HEK293 (cell line): ENCODE data around the gene FCHO1.

ENCODE experiments used
- CTCF ChIA-PET: fragments of 350-600 bp; formaldehyde crosslinking; extraction: SDS; loops from one replicate; lab custom pipeline; 2021; ENCODE audit warnings: antibody characterized with exemption; lab: Yijun Ruan, JAX
- POLR2A ChIA-PET: fragments of 300-600 bp; formaldehyde crosslinking; extraction: SDS; loops from one replicate; lab custom pipeline; 2020; ENCODE audit warnings: antibody characterized with exemption, inconsistent platforms; lab: Yijun Ruan, JAX
- H3K27ac ChIP-seq: fragments of 200-500 bp; sonication (Bioruptor generic); 2 replicates; pipeline ENCODE4 v1.5.1; 2014; ENCODE audit warnings: low read depth, low read length, control low read depth, inconsistent platforms; ENCODE audit errors: extremely low read depth
- H3K36me3 ChIP-seq, 2 experiments: fragments of 200-500 bp in 1 of 2; sonication (Bioruptor generic) in 1 of 2; 1 replicate in 1 of 2; 2 replicates in 1 of 2; pipeline ENCODE4 v1.5.1; 2014 to 2017; ENCODE audit warnings: inconsistent platforms in 2 of 2, low read length in 2 of 2; ENCODE audit not compliant: control insufficient read depth in 2 of 2, insufficient read depth in 1 of 2
- H3K4me1 ChIP-seq: fragments of 200-500 bp; sonication (Bioruptor generic); 2 replicates; pipeline ENCODE4 v1.5.1; 2014; ENCODE audit warnings: mild to moderate bottlenecking, low read length, inconsistent platforms; ENCODE audit not compliant: control insufficient read depth, insufficient read depth
- H3K4me3 ChIP-seq: 2 replicates; pipeline ENCODE4 v1.5.1; 2011; ENCODE audit warnings: low read depth, mild to moderate bottlenecking, control low read depth, low read length, moderate library complexity
- H3K9me3 ChIP-seq: fragments of 200-500 bp; sonication (Bioruptor generic); 2 replicates; pipeline ENCODE4 v1.5.1; 2014; ENCODE audit warnings: low read depth, low read length, inconsistent platforms; ENCODE audit not compliant: control insufficient read depth, insufficient read depth
- EGR2 ChIP-seq: fragments of 450-650 bp; formaldehyde crosslinking; IDR thresholded peaks from 2 replicates; pipeline ENCODE4 v1.5.1; 2016; ENCODE audit warnings: low read depth, missing biosample characterization, missing genetic modification characterization
- KLF1 ChIP-seq: fragments of 450-650 bp; formaldehyde crosslinking; IDR thresholded peaks from 2 replicates; pipeline ENCODE4 v1.5.1; 2016; ENCODE audit warnings: missing biosample characterization, missing genetic modification characterization
- KLF9 ChIP-seq: fragments of 450-650 bp; formaldehyde crosslinking; IDR thresholded peaks from 2 replicates; pipeline ENCODE4 v1.5.1; 2016; ENCODE audit warnings: missing biosample characterization, missing genetic modification characterization, low read depth
- MZF1 ChIP-seq: fragments of 450-650 bp; formaldehyde crosslinking; IDR thresholded peaks from 2 replicates; pipeline ENCODE4 v1.5.1; 2017; ENCODE audit warnings: missing biosample characterization, missing genetic modification characterization, borderline replicate concordance
- SCRT1 ChIP-seq: fragments of 450-650 bp; formaldehyde crosslinking; IDR thresholded peaks from 2 replicates; pipeline ENCODE4 v1.5.1; 2016; ENCODE audit warnings: missing biosample characterization, missing genetic modification characterization, borderline replicate concordance
- ZEB2 ChIP-seq: fragments of 450-650 bp; formaldehyde crosslinking; IDR thresholded peaks from 2 replicates; pipeline ENCODE4 v1.5.1; 2016; ENCODE audit warnings: missing biosample characterization, missing genetic modification characterization
- ZFHX2 ChIP-seq: fragments of 450-650 bp; formaldehyde crosslinking; conservative IDR thresholded peaks from 2 replicates; pipeline ENCODE4 v1.5.1; 2016; ENCODE audit warnings: missing biosample characterization, missing genetic modification characterization
- ZFP3 ChIP-seq: fragments of 450-650 bp; formaldehyde crosslinking; IDR thresholded peaks from 2 replicates; pipeline ENCODE4 v1.5.1; 2016; ENCODE audit warnings: low read depth, missing biosample characterization, missing genetic modification characterization
- ZNF175 ChIP-seq: fragments of 450-650 bp; formaldehyde crosslinking; IDR thresholded peaks from 2 replicates; pipeline ENCODE4 v1.5.1; 2016; ENCODE audit warnings: missing biosample characterization, missing genetic modification characterization
- ZNF311 ChIP-seq: fragments of 450-650 bp; formaldehyde crosslinking; IDR thresholded peaks from 2 replicates; pipeline ENCODE4 v1.5.1; 2017; ENCODE audit warnings: missing biosample characterization, missing genetic modification characterization, borderline replicate concordance
- ZNF341 ChIP-seq: fragments of 450-650 bp; formaldehyde crosslinking; IDR thresholded peaks from 2 replicates; pipeline ENCODE4; 2016; ENCODE audit warnings: low read depth, missing biosample characterization, missing genetic modification characterization
- ZNF391 ChIP-seq: fragments of 450-650 bp; formaldehyde crosslinking; IDR thresholded peaks from 2 replicates; pipeline ENCODE4 v1.5.1; 2016; ENCODE audit warnings: low read depth, missing biosample characterization, missing genetic modification characterization, borderline replicate concordance
- ZNF394 ChIP-seq: fragments of 450-650 bp; formaldehyde crosslinking; IDR thresholded peaks from 2 replicates; pipeline ENCODE4 v1.5.1; 2016; ENCODE audit warnings: missing biosample characterization, missing genetic modification characterization, mild to moderate bottlenecking, moderate library complexity, borderline replicate concordance
- ZNF423 ChIP-seq: fragments of 450-650 bp; formaldehyde crosslinking; IDR thresholded peaks from 2 replicates; pipeline ENCODE4 v1.5.1; 2016; ENCODE audit warnings: missing biosample characterization, missing genetic modification characterization
- ZNF426 ChIP-seq: fragments of 450-650 bp; formaldehyde crosslinking; IDR thresholded peaks from 2 replicates; pipeline ENCODE4 v1.5.1; 2017; ENCODE audit warnings: missing biosample characterization, missing genetic modification characterization, mild to moderate bottlenecking, inconsistent platforms, moderate library complexity
- ZNF514 ChIP-seq: fragments of 450-650 bp; formaldehyde crosslinking; IDR thresholded peaks from 2 replicates; pipeline ENCODE4 v1.5.1; 2016; ENCODE audit warnings: missing biosample characterization, missing genetic modification characterization
- TF ChIP-seq, protein P1 (sequence below): fragments of 450-650 bp; formaldehyde crosslinking; IDR thresholded peaks from 2 replicates; pipeline ENCODE4 v1.5.1; 2016; ENCODE audit warnings: missing biosample characterization, missing genetic modification characterization
- TF ChIP-seq, protein P2 (sequence below): fragments of 450-650 bp; formaldehyde crosslinking; IDR thresholded peaks from 2 replicates; pipeline ENCODE4 v1.5.1; 2016; ENCODE audit warnings: missing biosample characterization, missing genetic modification characterization
- TF ChIP-seq, protein P3 (sequence below): fragments of 450-650 bp; formaldehyde crosslinking; IDR thresholded peaks from 2 replicates; pipeline ENCODE4 v1.5.1; 2017; ENCODE audit warnings: missing biosample characterization, missing genetic modification characterization
- TF ChIP-seq, protein P4 (sequence below): fragments of 450-650 bp; formaldehyde crosslinking; IDR thresholded peaks from 2 replicates; pipeline ENCODE4 v1.5.1; 2016; ENCODE audit warnings: missing biosample characterization, missing genetic modification characterization
- TF ChIP-seq, protein P5 (sequence below): fragments of 450-650 bp; formaldehyde crosslinking; IDR thresholded peaks from 2 replicates; pipeline ENCODE4 v1.5.1; 2016; ENCODE audit warnings: missing biosample characterization, missing genetic modification characterization
- TF ChIP-seq, protein P6 (sequence below): IDR thresholded peaks from 2 replicates; pipeline ENCODE4 v1.6.1; 2011; ENCODE audit warnings: mild to moderate bottlenecking, low read depth, low read length, borderline replicate concordance

FCHO1 gene

DNA sequence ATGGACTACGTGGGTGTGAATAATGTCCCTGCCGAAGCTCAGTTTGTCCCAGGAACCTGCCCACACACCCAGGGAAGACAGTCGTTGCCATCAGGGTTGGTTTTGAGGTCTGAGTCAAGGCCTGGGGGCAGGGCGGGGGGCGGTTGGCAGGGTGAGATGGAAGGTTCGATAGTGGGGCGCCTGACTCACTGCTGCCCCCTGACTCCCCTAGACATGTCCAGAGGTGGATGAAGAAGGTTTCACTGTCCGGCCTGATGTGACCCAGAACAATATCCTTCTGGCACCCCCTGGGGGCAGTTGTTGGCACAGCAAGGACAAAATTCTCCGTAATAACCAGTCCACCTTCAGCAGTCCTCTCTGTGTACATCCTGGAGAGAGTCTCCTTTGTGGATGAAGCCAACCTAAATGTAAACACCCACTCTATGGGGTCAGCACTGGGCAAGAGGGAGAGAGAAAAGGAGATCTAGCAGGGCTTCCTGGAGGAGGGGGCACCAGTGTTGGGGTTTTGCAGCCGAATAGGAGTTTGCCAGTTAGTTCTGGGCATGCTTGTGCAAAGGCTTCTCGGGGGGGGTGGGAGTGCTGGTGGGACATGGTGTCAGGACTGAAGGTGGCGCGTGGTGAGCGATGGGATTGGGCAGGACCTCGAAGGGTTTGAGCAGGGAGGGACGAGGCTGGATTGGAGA, 24.1 kb downstream of the FCHO1 start (continued):
- TF ChIP-seq, protein P1, sequence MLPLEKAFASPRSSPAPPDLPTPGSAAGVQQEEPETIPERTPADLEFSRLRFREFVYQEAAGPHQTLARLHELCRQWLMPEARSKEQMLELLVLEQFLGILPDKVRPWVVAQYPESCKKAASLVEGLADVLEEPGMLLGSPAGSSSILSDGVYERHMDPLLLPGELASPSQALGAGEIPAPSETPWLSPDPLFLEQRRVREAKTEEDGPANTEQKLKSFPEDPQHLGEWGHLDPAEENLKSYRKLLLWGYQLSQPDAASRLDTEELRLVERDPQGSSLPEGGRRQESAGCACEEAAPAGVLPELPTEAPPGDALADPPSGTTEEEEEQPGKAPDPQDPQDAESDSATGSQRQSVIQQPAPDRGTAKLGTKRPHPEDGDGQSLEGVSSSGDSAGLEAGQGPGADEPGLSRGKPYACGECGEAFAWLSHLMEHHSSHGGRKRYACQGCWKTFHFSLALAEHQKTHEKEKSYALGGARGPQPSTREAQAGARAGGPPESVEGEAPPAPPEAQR (tag by site-specific recombination): no peak
- TF ChIP-seq, protein P2, sequence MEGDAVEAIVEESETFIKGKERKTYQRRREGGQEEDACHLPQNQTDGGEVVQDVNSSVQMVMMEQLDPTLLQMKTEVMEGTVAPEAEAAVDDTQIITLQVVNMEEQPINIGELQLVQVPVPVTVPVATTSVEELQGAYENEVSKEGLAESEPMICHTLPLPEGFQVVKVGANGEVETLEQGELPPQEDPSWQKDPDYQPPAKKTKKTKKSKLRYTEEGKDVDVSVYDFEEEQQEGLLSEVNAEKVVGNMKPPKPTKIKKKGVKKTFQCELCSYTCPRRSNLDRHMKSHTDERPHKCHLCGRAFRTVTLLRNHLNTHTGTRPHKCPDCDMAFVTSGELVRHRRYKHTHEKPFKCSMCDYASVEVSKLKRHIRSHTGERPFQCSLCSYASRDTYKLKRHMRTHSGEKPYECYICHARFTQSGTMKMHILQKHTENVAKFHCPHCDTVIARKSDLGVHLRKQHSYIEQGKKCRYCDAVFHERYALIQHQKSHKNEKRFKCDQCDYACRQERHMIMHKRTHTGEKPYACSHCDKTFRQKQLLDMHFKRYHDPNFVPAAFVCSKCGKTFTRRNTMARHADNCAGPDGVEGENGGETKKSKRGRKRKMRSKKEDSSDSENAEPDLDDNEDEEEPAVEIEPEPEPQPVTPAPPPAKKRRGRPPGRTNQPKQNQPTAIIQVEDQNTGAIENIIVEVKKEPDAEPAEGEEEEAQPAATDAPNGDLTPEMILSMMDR (tag by site-specific recombination): peak; percentile 73; the same call in 1 of the 2 replicates
- no peak for TF ChIP-seq MZF1 (tag by site-specific recombination)
- no peak for TF ChIP-seq ZNF311 (tag by site-specific recombination)
- no peak for TF ChIP-seq ZNF426 (tag by site-specific recombination)
- TF ChIP-seq, protein P3, sequence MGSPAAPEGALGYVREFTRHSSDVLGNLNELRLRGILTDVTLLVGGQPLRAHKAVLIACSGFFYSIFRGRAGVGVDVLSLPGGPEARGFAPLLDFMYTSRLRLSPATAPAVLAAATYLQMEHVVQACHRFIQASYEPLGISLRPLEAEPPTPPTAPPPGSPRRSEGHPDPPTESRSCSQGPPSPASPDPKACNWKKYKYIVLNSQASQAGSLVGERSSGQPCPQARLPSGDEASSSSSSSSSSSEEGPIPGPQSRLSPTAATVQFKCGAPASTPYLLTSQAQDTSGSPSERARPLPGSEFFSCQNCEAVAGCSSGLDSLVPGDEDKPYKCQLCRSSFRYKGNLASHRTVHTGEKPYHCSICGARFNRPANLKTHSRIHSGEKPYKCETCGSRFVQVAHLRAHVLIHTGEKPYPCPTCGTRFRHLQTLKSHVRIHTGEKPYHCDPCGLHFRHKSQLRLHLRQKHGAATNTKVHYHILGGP (tag by site-specific recombination): no peak
- peak; percentile 82 for TF ChIP-seq EGR2 (tag by site-specific recombination)
- no peak for TF ChIP-seq KLF1 (tag by site-specific recombination)
- no peak for TF ChIP-seq KLF9 (tag by site-specific recombination)
- TF ChIP-seq, protein P4, sequence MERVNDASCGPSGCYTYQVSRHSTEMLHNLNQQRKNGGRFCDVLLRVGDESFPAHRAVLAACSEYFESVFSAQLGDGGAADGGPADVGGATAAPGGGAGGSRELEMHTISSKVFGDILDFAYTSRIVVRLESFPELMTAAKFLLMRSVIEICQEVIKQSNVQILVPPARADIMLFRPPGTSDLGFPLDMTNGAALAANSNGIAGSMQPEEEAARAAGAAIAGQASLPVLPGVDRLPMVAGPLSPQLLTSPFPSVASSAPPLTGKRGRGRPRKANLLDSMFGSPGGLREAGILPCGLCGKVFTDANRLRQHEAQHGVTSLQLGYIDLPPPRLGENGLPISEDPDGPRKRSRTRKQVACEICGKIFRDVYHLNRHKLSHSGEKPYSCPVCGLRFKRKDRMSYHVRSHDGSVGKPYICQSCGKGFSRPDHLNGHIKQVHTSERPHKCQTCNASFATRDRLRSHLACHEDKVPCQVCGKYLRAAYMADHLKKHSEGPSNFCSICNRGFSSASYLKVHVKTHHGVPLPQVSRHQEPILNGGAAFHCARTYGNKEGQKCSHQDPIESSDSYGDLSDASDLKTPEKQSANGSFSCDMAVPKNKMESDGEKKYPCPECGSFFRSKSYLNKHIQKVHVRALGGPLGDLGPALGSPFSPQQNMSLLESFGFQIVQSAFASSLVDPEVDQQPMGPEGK (tag by site-specific recombination): 0 out of 2 replicates have a peak, but pooled peaks have one; percentile 18
- TF ChIP-seq ZNF514 (tag by site-specific recombination): no peak
- TF ChIP-seq, protein P5, sequence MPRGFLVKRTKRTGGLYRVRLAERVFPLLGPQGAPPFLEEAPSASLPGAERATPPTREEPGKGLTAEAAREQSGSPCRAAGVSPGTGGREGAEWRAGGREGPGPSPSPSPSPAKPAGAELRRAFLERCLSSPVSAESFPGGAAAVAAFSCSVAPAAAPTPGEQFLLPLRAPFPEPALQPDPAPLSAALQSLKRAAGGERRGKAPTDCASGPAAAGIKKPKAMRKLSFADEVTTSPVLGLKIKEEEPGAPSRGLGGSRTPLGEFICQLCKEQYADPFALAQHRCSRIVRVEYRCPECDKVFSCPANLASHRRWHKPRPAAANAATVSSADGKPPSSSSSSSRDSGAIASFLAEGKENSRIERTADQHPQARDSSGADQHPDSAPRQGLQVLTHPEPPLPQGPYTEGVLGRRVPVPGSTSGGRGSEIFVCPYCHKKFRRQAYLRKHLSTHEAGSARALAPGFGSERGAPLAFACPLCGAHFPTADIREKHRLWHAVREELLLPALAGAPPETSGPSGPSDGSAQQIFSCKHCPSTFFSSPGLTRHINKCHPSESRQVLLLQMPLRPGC (tag by site-specific recombination): no peak
- no peak for TF ChIP-seq ZNF423
- TF ChIP-seq ZFP3 (tag by site-specific recombination): peak; percentile 100
- TF ChIP-seq, all 188 proteins: peak for 6

DNA sequence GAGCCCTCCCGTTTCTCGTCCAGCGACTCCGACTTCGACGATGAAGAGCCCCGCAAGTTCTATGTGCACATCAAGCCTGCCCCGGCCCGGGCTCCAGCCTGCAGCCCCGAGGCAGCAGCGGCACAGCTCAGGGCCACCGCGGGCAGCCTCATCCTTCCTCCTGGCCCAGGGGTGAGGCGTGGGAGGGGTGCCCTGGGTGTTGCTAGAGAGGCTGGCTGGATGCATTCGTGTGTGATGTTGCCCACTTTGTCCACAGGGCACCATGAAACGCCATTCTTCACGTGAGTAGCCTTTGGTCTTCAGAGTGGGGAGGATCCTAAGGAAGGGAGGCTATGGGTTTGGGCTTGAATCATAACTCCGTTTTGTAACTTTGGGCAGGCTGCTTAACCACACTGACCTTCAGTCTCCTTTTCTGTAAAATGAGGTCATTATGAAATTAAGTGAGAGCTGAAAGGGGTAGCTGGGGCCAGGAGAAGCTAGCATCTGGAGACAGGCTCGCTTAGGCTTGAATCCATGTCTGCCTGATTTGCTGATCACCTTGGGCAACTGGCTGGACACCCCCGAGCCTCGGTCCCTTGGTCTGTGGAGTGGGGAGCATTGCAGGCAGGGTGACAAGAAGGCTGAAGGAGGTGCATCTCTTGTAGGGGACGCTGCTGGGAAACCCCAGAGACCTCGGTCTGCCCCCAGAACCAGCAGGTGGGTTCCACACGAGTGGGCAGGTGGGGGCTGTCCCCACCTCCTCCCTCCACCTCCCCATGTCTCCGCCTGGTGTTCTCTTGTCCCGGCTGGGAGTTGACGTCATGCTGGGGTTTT, 24.9 kb downstream of the FCHO1 start:
- POLR2A ChIA-PET: no interaction called here
- CTCF ChIA-PET: interaction anchor here (0.6 to 3.2 kb wide), 14 partner anchors 9 to 1292 kb away, joined by 3 to 16 read pairs (median 4); no protein-coding TSS in a partner anchor
- Histone ChIP-seq H3K4me3 (no peak overlapping the region), H3K4me1 (no peaks in the 10 kb centered on the region), H3K27ac (no peak overlapping the region), H3K9me3 (no peaks in the 10 kb centered on the region), H3K36me3 (no peaks in the 10 kb centered on the region)
- TF ChIP-seq, protein P4 (tag by site-specific recombination): 0 out of 2 replicates have a peak, but pooled peaks have one; percentile 17
- TF ChIP-seq ZNF341 (peak; percentile 37; the same call in 1 of the 2 replicates), ZNF394 (peak; percentile 65; the same call in 1 of the 2 replicates), SCRT1 (tag by site-specific recombination) (no peak), ZFHX2 (tag by site-specific recombination) (peak; percentile 62), ZNF391 (tag by site-specific recombination) (no peak), ZNF175 (tag by site-specific recombination) (no peak), ZEB2 (no peak)
- TF ChIP-seq, protein P6, sequence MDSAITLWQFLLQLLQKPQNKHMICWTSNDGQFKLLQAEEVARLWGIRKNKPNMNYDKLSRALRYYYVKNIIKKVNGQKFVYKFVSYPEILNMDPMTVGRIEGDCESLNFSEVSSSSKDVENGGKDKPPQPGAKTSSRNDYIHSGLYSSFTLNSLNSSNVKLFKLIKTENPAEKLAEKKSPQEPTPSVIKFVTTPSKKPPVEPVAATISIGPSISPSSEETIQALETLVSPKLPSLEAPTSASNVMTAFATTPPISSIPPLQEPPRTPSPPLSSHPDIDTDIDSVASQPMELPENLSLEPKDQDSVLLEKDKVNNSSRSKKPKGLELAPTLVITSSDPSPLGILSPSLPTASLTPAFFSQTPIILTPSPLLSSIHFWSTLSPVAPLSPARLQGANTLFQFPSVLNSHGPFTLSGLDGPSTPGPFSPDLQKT: no peak
